WTC11 (cell line): Measurements from ENCODE around the gene YTHDC2.

Experiments used
- KAT7 ChIP-seq: sonication (generic); formaldehyde crosslinking; IDR thresholded peaks from 2 replicates; pipeline ENCODE4 v1.8.1; 2023; ENCODE audit warnings: missing genetic modification reagents, mild to moderate bottlenecking, borderline replicate concordance
- TF ChIP-seq, protein P1 (sequence below): fragments of 200-600 bp; IDR thresholded peaks from 2 replicates; pipeline ENCODE4 v1.8.0; 2022; ENCODE audit warnings: antibody characterized with exemption

DNA sequence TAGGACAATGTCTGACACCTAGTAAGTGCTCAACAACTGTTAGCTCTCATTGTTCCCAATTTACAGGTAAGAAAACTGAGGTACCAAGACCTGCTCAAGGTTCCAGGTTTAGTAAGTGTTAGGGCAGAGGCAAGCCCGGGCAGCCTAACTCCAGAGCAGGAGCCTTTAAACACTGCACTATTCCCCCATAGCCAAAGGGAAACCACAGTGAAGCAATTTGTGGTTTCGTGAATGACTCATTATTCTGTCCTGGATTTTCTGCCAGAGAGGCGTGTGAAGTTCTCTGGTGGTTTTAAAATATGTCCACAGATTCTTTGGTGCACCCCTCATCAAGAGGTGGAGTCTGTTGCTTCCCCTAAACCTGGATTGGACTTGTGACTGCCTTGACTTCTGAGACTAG lies 24.2 kb upstream of the YTHDC2 start:
- TF ChIP-seq, protein P1, sequence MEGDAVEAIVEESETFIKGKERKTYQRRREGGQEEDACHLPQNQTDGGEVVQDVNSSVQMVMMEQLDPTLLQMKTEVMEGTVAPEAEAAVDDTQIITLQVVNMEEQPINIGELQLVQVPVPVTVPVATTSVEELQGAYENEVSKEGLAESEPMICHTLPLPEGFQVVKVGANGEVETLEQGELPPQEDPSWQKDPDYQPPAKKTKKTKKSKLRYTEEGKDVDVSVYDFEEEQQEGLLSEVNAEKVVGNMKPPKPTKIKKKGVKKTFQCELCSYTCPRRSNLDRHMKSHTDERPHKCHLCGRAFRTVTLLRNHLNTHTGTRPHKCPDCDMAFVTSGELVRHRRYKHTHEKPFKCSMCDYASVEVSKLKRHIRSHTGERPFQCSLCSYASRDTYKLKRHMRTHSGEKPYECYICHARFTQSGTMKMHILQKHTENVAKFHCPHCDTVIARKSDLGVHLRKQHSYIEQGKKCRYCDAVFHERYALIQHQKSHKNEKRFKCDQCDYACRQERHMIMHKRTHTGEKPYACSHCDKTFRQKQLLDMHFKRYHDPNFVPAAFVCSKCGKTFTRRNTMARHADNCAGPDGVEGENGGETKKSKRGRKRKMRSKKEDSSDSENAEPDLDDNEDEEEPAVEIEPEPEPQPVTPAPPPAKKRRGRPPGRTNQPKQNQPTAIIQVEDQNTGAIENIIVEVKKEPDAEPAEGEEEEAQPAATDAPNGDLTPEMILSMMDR = no peak
- TF ChIP-seq KAT7 = no peak
